RKO (cell line): ENCODE measurements around the gene IRS1.

Source experiments
- DNase-seq: peaks from one replicate; pipeline ENCODE4 v3.0.0-alpha.2; 2016; ENCODE audit warnings: low spot score

IRS1 gene

DNA sequence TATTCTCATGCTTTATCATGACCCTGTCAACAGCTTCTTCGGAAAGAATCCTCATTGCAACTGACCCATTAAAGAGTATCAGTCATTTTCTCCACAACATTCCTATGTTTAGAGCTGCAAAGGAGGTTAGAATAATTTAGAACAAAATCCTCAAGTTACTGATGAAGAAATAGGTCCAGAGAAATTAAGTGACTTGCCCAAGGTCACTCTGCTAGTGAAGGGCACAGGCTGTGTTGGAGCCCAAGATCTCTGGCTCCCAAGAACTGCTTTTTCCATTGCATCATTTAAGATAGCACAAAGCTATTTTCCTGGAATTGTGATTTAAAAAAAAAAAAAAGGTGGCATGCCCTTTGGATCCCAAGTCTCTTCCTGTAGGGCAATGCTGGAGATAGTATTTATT, 9.6 kb downstream of the IRS1 start:
- no peak for DNase-seq

DNA sequence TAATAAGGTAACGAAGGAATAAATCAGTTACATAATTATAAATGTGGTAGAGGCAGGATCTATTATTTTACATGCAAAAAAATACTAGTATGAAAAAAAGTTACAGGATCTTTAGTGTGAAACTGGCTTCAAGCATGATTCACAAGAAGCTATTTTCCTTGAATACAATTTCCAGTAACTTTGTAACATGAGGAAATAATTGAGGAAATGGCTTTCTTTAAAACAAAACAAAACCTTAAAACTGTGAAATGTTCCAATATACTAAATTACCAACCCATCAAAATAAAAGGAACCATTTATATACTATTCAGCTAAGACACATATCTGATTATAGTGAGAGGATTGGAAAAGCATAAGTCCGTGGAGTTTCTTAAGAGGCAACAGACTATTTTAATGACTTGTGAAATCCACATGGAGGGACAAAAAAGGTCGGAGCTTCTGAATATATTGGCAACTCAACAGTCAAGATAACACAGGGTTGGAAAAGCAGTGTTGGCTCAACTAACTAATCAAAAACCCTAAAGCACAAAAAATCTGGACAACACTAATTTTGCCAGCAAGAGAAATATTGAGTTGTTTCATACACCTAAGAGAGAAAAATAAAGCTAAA, 10.6 kb downstream of the IRS1 start:
- DNase-seq = no peak

DNA sequence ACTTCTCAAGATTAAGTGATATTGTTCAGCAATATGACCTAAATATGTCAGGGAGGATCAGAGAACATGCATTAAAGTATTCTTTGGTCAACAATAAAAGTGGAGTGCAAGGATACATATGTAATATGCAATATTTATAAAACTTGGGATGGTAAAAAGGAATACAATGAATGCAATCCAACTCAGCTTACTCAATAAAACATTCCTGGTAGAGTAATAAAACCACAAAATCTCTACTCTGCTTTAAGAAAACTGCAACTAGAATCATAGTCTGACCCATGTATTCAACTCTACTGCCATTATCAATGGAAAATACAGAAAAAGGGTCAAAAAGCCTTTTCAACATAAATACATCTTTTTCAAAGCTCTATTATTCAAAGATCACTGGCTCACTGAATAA, 11.6 kb downstream of the IRS1 start:
- no peak for DNase-seq

DNA sequence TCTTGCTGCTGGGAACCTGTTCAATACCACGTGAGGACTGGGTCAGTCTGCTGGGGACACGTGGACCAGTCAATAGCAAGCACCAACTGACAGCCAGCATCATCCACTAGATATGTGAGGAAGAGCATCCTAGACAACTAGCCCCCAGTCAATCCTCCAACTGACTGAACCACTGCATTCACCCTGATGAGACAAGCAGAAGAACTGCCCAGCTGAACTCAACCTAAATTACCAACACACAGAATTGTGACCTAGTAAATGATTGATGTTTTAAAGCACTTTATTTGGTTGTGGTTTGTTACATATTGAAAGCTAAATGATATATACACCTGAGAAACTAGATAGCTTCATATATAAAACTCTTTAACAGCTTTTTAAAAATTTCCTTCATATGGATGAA, 15.7 kb downstream of the IRS1 start:
- no peak for DNase-seq

DNA sequence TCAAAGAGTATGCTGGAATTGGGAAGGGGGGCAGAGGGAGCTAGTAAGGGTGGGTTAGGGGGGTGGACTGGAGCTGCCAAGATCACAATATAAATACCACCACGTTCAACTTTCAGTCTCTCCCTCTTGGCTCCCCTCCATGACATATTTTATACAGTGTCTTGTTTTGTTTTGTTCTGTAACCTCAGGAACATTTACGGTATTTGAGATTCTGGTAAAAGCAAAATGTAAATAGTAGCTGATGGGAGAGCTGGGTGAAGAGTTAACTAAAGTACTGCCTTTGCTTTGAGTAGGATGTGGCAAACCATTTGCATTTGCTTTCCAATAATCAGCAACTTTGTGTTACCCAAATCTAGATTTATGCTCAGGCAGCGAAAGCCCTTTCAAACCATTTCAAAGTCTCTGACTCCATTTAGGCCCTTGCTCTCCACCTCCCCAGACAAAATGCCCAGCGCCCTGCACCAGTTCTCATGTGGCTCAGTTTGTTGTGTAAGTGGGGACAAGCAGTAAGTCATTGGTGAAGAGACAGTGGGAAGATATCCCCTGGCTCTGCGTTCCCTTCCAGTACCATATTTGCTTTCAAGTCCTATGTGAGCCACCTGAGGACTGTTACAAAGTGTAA, 17.4 kb downstream of the IRS1 start:
- DNase-seq = no peak

DNA sequence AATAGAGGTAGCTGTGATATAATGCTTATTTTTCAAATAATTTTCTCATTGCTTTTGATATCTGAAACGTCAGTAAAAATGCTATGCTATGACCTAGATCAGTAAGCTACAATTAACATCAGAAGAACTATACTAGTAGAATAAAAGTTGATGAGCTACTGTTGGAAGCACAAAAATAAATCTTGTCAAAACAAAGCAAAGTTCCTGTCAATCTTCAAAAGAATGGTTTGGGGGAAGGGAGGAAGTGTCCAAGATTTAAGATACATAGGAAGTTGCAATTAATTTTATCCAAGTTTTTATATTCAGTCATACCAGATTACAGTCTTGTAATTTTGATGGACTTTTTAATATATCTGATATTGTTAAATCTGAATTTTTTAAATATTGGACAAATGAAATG, 19.2 kb downstream of the IRS1 start:
- DNase-seq = no peak

DNA sequence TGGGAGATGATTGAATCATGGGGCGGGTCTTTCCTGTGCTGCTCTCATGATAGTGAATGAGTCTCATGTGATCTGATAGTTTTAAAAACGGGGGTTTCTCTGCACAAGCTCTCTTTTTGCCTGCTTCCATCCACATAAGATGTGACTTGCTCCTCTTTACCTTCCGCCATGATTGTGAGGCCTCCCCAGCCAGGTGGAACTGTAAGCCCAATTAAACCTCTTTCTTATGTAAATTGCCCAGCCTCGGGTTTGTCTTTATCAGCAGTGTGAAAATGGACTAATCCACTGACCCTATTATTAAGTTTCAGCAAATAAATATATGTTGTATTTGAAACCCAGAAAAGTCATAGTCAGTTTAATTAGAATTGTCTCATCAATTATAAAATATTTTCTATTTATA, 22.0 kb downstream of the IRS1 start:
- DNase-seq = no peak

DNA sequence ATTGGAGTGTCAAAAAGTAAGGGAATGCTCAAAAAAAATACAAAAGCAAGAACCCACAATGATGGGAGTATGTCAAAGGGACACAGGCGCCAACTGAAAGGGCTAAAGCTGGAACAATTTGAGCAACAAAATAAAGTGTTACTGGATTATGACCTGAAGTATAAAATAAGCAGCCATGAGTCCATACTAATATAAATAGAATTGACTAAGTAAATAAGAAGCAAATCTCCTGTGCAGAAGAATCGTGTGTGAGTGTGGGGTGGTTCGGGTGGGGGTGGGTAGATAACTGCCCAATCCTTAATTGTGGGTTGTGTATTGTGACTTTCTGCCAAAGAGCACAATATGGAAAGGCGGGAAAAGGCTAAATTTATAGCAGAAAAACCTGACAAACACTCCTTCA, 23.5 kb downstream of the IRS1 start:
- DNase-seq = no peak

DNA sequence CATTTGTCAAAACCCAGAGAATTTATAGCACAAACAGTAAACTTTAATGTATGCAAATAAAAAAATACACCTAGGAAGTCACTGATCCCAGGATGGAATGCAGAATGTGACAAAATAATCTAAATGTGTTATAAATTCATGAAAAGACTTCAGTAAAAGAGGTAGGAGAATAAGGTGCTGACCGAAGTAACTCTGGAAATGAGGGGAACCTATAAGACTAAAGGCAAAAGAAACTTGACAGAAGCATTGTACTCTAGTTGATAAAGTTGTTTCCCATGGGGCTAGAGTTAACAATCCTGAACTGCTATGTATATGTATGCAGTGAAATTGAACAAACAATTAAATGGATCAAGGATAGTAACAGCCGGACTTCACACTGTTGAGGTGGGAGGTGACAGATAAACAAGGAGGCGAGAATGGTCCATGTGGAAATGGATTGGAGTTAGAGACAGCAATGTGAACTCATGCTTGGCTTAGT, 24.5 kb downstream of the IRS1 start:
- DNase-seq = no peak

DNA sequence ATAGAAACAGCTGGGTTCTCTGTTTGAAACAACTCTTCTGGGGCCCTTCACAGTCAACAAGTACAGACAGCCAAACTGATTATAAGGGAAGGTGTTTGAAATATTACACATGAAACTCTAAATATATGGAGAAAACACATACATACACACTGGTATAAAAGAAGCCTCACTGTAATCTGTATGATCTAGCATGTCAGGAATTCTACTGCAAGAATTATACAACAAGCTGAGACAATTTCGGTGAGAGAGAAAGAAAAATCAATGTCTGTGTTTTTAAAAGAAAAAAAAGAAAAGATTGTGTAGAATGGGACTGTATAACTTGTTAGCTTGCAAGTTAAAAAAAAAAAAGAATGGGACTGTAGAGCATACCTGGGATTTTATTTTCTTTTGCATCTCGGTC, 26.3 kb downstream of the IRS1 start:
- no peak for DNase-seq

DNA sequence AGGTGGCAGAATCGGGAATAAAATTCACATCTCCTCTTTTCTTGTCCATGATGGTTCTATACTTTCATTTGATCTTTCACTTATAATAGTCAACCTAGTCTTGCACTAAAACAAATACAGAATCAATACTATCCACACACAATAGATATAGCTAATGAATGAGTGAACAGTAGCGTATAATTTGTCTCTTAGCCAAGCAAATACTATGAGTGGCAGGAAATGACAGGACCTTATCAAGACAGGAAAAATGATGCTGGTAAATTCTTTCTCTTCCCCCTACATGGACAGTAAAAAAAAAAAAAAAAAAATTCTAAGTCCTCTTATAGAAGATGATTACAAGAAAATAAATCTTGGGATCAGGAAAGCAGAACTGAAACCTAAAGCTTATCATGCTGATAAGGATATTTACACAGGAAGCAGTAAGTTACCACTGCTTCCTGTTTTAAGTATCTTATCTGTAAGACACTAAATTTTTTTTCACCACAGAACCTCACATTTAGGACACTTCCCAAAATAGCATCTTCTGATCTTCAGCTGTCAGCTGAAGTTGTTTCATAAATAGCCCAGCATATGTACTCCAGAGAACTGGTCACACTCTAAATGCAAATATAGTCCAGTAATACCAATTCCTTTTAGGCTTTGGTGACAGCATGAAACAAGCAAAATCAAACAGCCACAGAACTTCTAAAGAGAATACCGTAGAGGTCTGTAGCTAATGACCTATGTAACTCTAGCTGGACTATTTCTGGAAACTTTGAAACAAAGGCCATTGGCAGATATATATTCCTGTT, 27.0 kb downstream of the IRS1 start:
- no peak for DNase-seq

DNA sequence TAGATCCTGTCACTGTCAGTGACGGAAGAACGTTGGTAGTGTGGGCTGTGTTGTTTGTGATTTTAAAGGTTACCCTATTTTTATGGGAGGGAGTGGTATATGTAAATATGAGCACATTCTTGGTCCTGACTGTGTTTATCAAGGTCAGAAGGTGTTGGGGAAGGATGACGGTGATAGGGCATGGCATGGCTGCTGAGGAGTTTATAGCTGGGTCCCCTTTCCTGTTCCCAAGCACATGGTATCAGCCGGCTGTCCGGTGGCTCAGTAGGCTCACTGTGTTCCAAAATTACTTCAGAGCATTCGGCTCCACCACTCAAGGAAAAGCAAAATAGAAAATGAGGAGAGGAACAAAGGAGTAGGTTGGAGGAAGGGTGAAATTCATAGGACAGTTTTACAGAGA, 28.6 kb downstream of the IRS1 start:
- DNase-seq = no peak

DNA sequence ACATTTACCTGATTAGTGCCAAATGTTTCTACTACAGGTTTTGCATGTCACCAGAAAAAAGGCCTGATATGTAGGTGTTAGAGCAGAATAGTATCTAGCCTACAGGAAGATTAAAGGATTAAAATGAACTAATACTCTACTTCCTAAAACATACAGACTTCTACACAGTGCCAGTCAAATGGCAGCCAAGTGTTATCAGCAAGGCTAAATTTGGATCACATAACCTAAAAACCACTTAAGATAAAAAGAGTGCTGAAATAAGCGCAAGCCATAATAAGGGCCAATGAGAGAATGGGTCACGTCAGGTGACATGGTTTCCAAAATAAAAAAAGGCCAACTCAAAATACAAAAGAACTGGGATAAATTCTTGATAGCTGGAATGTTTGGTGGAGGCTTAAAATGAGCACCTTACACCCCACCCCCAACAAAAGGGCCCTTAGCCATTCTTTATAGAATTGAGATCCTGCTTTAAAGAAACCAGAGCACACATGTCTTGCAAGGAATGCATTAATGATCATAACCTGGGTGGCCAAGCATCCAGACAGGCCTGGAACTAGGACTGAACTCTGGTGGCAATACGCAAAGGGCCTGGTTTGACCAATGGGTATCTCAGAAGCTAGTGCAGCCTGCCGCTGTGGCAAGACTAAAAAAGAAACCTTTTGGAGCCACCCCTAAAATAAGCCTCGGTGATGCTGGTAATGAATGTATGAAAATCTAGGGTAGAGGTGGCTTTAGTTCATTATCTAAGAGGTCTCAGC, 32.4 kb downstream of the IRS1 start:
- no peak for DNase-seq

DNA sequence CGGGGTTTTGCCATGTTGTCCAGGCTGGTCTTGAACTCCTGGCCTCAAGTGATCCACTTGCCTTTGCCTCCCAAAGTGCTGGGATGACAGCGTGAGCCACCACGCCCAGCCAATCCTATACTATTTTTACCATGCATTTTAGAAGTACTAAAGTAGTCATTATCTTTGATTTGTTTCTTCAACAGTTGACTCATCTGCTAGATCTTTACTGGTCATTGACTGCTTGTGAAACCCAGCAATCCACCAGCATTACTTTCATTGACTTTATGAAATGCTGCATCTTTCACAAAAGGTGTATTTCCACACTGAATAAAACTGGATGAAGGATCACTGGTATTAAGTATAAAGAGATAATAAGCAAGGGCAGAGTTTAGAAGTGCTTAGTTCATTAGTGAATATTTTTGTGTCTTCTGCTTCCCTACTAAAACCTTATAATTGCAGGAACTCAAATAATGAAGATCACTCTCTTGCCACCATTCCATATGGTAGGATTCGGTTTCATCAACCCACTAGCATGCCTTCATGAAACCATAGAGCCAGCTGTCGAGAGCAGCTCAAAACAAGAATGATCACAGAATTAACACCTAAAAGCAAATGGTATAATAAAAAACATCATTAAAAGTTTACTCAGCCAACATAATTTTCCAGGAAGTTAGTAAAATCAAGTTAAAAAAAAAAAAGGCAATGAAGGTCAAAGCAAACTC, 33.1 kb downstream of the IRS1 start:
- DNase-seq = no peak

DNA sequence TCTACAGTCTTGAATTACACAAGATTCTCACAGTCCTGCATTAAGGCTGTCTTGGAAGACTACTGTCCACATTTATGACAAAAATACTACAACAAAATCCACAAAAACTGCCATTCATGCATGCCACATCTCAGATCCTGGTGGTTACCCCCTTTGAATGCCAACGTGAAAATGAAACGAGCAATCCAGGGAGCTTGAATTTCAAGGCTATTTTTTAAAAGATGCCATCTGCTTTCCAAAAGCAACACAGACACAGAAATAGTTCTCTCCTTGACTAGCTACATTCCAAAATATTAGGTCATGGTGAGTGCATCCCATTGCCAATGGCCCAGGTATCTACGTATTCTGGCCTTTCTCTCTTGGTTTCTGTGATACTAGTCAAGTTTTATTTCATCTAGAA, 36.3 kb downstream of the IRS1 start:
- no peak for DNase-seq

DNA sequence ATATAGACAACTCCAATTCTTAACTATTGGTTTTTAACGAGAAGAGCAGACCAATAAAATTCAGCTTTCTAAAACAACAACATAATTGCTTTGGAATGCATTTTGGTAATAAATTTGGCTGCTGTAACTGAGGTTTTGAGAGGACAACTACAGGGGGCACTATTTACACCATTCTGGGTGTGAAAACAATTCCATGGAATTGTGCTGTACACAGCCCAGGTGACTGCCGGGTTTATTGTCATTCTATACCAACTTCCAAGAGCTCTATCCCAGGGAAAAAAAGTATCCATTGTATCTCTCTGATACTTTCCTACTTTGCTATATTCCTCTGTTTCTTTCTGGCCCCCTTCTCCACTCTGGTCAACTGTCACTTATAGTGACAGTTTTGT, 38.4 kb downstream of the IRS1 start:
- DNase-seq = no peak

DNA sequence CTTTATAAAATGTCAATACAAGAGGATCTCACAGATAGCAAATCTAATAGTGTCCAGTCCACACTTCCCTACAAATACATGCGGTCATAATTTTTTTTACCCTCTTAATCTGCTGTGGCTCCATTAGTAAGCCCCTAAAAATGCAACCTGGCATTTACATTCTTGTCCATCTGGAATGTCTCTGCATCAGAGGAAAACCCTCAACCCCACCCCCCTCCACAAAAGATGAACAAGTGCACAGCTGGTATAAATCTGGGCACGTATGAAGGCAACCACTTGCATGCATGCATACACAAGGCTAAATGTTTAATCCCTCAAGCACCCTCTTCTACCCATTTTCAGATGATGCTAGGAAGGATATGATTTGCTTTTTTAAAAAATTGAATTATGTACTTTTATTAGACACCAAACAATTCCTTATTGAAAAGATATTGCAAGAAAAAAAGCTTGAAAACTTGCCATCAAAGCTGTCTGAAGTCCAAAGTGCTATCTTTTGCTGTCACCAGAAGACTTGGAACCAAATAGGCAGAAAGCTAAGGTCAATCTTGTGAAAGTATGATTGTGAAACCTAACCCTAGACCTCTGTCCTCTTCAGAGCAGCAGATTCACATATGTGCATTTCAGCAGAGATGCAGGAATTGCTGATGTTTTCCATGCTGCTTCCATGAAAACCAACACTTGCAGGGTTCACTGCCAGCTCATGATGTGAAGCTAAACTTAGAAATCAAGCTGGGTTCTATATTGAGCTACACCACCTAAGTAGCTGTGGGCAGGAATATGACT, 39.0 kb downstream of the IRS1 start:
- DNase-seq = no peak

DNA sequence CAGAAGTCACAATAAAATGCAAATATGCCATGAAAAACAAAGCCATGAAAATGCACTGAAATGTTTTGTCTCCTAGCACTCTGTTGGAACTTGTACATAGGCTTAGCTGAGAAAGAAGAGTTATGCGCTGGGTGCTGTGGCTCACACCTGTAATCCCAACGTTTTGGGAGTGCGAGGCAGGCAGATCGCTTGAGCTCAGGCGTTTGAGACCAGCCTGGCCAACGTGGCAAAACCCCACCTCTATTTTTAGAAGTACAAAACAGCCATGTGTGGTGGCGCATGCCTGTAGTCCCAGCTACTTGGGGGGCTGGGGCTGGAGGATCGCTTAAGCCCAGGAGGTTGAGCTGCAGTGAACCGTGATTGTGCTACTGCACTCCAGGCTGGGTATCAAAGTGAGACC, 39.9 kb downstream of the IRS1 start:
- DNase-seq = no peak

DNA sequence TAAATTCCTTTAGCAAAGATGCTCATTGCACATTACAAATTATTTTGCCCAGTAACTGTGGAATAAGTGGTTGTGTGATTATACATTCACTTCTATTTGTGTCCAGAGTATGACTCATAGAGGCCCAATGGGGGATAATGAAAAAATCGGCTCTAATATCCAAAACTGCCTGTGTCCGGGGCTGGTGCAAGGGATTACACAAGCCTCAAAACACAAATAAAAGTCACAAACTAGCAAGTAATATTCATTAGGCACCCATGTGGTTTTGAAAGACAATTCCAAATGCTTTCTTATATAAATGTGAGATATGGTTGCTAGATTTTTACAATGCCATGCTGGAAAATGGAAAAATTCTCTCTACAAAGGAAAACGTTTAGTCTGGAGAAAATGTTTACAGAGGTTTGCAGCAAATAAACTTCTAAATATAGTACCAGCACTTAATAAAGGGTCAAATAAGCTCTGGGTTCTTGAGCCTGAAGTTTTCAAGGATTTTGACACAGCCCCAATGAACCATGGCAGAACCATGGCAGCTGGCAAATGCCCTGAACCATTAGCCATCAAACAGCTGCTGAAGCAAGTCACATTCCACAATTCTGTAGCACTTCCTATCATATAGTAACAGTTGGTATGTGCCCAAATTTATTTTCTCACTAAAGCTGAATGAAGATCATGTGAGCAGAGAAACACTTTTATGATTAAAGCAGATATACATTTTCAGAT, 40.5 kb downstream of the IRS1 start:
- no peak for DNase-seq

DNA sequence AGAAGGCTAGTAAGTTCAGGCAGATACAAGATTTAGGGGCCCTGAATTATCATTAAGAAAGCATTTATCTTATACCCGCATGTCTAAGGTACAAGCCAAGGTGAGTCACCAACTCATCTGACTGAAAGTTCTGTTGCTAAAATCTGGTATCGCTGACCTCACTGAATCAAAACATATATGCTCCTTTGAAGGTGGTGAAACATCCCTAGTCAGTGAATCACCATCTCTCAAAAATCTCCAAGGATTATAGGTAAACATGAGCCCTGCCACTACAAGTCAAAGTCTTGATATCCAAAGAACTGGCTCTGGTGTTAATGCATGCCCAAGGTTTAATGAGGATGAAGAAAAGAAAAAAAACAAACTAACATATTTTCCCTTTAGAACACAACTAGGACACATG, 43.5 kb downstream of the IRS1 start:
- DNase-seq = no peak

DNA sequence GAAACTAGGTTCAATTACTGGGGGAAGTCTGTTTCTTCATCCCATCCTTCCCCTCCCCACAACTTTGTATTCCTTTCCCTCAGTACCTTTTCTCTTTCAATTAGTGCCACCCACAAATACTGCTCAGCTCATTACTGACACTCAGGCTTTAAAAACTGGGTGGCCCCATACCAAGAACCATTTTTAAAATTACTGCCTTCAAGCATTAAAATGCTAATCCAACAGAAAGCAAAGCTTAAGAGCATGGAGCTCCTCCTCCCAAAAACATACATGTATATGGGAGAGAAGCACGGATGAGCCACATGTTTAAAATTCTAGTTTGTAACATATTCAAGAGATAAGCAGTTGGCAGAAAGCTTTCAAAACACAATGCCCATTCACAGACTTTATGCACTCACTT, 44.0 kb downstream of the IRS1 start:
- DNase-seq = no peak
